GM21786 (cell line): Measurements from ENCODE around the gene TMEM231.
A peak's percentile ranks its signal among the peaks of the same experiment; 100 is the strongest.
"Not testable (repeated sequence)": the region's sequence is repeated elsewhere in the genome, so short reads cannot be mapped to it uniquely, and the experiment has no call there.

Experiments
- ATAC-seq: cut with Tn5 transposase; IDR thresholded peaks from one replicate; pipeline ENCODE4 v1.9.1; 2021; ENCODE audit not compliant: unreplicated experiment

Gene TMEM231

DNA sequence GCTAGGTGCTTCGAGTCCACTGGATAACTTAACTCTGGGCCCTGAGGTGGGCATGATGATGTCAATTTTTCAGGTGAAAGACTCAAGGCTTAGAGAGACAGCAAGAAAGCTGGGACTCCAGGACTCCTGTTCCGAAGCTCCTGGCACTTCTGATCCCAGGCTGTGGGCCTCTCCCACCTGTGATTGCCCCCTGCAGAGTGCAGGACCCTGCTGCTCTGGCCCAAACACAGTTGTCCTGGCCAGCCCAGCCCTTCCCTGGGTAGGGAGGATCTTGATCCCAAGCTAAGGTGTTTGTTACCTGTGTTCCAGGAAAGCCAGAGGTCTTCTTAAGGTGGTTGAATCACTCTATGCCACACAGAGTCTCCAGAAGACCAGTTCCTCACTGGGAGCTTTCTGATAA is 23.3 kb downstream of the TMEM231 start:
- ATAC-seq: no peak

- no peak for ATAC-seq
Observed at GRCh38 chr16:75532142-75532765, 23.8 kb downstream of the TMEM231 start.

DNA sequence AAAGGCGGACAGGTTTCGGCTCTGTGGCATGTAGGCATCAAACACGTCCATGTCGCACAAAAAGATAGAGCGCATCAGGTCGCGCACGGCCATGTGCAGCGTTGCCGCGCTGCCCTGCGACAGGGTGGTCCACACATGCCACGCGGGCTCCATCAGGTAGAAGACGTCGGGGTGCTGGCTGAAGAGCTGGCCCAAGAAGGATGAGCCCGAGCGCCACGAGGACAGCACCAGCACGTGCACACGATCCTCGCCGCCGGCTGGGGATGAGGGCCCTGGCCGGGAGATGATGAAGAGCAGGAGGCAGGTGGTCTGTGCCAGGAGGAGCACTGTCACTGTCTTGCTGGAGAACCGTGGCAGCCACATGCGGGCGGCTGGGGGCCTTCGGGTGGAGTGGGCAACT is 26.1 kb downstream of the TMEM231 start:
- no peak for ATAC-seq

- ATAC-seq: no peak
Observed at GRCh38 chr16:75529056-75529905, 26.8 kb downstream of the TMEM231 start.

DNA sequence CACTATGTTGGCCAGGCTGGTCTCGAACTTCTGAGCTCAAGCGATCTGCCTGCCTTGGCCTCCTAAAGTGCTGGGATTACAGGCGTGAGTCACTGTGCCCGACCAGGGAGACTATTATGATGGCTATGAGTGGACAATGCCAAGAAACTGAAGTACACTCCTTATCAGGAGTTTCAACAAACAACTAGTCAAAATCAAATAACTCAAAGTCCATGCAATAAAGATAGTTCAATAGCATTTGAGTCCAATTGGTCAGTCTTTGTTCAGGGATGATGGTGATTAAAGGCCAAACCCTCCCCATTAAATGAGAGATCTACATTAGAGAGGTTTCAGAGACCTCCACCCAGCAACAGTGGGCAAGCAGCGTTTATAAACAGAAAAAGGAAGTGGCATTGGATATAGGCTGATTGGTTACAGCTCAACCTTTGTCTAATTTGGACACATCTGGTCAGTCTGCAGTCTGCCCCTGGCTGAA is 28.2 kb downstream of the TMEM231 start:
- no peak for ATAC-seq

GRCh38 chr16:75526032-75526790 is 29.8 kb downstream of the TMEM231 start:
- ATAC-seq: no peak

- ATAC-seq: no peak
Observed at GRCh38 chr16:75519175-75519574, 36.9 kb downstream of the TMEM231 start.

DNA sequence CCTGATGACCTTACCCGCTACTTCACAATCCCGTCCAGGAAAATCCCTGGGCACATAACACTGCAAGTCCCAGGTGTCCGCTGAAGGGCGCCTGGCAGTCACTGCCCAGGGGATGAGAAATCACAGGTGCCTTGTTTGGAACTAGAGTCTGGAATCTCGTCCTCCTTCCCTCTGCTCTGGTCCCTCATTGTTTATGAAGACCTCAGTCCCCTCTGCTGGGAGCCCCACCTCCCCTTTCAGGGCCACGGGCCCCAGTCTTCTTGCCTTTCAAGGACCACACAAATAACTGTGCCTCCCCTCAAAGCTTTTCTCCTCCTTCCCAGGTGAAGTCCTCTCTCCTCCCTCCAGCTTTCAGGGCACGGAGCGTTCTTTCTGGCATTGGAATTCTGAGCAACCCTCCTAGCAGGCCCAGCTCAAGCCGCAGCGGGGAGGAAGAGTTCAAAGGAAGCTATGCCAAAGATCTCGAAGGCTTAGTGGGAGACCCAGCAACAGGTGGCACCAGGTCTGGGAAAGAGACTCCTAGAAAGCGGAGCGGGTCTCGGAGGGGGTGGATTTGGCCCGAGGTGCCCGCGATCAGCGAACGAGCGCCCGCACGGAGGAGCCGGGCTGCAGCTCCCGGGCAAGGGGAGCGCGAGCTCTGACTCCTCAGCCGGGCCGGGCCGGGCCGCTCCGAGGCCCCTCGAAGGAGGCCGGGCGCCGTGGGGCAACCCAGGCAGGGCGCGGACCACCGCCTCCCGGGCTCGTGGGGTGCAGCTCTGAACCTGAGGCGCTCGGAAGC is 39.7 kb downstream of the TMEM231 start:
- not testable (repeated sequence) for ATAC-seq

DNA sequence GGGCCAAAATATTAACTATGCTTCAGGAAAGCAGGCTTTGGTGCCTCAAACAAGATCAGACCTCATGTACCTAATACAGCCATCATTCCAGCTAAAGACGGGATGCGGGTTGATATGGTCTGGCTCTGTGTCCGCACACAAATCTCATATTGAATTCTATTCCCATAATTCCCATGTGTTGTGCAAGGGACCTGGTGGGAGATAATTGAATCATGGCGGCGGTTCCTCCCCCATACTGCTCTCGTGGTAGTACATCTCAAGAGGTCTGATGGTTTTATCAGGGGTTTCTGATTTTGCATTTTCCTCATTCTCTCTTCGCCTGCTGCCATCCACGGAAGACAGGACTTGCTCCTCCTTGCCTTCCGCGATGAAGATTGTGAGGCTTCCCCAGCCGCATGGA is 41.8 kb downstream of the TMEM231 start:
- no peak for ATAC-seq

DNA sequence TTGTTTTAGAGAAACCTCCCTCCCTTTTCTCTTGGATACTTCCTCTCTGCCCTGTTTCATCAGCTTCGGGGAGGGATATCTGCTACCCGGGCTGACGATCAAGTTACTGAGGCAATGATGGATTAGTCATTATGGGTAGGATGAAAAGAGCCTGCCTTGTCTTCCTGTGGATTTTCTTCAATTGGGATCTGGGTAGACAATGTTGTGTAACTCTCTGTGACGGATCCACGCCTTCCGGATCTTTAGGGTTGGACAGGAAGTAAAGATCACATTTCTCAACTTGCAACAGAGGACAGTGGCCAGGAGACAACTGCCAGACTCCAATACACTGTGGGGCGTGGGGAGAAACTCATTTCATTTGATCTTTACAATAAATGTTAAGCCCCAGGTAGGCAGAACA is 49.5 kb downstream of the TMEM231 start:
- ATAC-seq: no peak

- no peak for ATAC-seq
Observed at GRCh38 chr16:75506107-75506506, 49.9 kb downstream of the TMEM231 start.

DNA sequence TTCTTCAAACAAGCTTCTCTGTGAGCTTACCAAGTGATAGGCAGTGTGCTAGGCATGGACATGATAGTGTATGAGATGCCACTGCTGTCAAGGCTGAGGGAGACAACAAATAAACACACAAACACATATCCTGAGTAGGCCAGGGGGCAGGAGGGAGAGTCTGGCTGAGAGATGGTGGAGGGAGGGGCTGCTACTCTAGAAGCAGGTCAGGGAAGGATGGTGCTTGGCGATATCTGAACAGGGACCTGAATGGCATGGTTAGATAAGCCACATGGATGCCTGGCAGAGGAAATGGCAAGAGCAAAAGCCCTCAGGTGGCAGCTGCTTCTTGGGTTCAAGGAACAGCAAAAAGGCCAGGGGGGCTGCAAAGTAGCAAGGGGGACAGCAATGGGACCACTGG is 52.3 kb downstream of the TMEM231 start:
- no peak for ATAC-seq

DNA sequence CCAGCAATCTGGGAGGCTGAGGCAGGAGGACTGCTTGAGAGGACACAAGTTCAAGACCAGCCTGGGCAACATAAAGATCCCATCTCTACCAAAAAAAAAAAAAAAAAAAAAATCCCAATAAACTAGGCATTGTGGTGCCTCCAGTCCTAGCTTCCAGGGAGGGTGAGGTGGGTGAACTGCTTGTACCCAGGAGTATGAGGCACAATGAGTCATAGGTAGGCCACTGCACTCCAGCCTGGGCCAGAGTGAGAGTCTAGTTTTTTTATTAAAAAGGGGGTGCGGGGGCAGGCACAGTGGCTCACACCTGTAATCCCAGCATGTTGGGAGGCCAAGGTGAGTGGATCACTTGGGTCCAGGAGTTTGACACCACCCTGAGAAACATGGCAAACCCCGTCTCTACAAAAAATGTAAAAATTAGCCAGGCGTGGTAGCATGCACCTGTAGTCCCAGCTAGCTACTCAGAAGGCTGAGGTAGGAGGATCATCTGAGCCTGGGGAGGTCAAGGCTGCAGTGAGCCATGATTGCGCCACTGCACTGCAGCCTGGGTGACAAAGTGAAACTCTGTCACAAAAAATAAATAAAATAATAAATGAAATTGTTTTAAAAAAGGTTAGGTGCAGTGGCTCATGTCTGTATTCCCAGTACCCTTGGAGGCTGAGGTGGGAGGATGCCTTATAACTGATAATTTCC is 53.0 kb downstream of the TMEM231 start:
- no peak for ATAC-seq

DNA sequence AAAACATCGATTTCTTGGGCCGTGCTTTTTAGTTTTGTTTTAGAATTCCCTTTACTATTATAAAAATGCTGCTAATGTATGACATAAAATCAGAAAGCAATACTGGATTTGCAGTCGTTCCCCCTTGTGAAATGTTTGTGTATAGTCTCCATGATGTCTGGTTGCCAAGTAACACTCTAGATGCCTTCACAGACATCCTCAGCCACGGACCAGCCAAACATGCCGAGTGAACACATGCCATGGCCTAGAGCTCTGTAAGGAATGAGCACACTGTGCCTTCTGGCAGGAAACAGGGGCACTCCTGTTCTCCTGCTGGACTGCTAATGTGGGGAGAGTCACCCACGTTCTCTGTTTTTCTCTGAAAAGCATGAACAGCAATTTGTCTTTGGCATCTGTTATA is 54.2 kb downstream of the TMEM231 start:
- not testable (repeated sequence) for ATAC-seq

DNA sequence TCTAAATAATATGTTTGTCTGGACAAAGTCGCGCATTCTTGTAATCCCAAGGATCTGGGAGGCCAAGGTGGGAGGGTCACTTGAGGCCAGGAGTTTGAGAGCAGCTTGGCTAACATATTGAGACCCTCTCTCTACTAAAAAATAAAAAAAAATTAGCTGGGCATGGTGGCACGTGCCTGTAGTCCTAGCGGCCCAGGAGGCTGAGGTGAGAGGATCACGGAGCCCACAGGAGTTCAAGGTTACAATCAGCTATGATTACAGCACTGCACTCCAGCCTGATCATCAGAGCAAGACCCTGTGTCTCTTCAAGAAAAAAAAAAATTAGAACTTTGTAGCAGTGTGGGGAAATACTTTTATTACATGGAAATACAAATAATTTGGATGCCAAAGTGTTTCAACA is 54.7 kb downstream of the TMEM231 start:
- no peak for ATAC-seq

DNA sequence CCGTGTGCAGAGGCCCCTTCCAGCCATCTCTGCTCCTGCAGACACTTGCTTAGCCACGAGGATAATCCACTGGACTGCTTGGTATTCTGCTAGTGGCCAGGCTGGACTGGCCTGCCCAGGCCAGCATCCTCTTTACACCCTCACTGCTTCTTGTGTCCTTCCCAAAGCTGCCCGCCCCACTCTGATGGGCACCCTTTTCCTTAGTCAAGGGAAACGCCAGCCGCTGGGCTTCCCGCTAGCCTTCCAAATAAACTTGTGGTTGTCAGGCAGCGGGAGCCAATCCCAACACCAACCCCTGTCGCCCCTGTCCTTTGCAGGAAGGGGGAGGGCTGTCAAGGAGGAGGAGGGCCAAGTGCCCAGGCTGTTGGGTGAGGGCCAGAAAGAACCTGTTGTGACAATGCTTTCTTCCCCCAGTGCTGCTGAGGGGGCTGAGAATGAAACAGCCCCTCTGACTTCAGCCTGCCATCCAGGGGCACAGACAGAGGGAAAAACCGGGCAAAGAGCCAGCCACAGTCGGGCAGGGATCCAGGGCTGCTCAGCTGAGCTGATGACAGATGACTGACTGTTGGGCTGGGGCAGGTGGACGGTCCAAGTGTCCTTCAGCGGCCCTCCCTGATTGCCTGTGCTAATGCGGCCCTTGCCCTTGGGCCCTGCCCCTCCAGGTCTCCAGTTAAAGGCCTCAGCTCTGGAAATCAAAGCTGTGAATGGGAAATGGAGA is 57.3 kb downstream of the TMEM231 start:
- not testable (repeated sequence) for ATAC-seq

DNA sequence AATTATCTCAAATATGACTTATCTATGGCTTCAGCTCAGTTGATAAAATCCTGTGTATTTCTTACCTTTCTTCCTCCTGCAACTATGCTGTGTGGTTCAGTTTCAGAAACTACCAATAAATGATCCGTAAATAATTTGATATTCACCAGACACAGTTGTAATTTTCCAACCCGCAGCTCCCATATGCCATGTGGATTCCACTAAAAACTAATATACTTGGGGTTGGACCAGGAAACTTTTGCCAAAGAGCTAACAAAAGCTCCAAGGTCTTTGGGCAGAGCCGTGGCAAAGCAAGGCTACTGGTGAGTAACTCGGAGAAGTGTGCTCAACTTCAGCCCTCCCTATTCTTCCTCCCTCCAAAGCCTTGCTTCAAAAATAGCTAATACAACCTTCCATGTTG is 58.5 kb downstream of the TMEM231 start:
- ATAC-seq: no peak

- peak; percentile 67 for ATAC-seq
Observed at GRCh38 chr16:75495076-75495674, 60.9 kb downstream of the TMEM231 start, which contains the start of gene CHST6. Gene CHST6, minus strand, starts transcription at chr16:75495441. Its CDS starts 15,613 bp downstream, at chr16:75479828.

DNA sequence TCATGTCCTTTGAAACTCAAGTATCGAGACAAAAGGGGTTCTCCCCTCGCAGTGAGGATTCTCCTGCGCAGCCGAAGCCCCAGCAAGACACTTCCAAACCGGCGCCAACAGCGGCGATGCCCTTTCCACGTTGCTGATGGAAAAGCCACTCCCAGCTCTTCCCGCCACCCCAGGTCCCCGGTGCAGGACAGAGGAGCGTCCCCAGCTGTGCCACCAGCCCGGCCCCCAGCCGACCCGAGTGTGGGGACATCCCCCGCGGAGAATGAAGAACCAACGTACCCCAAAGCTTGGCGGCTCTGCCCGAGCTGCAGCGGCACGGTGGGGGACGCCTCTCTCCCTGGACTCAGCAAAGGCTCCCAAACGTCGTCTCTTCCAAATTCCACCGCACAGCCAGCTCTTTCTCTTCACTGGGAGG is 61.4 kb downstream of the TMEM231 start:
- ATAC-seq: no peak
